Vagina (tissue), 2 donors: ENCODE results near the gene SRRD. TPM values are rescaled to one million over a fixed set of nuclear protein-coding genes. Genes with fewer than 3 reads are reported as not detected.

Experiments used
- DNase-seq, 2 donors: peaks; one replicate each; pipeline ENCODE4 v3.0.0-alpha.2; 2017; ENCODE audit errors: extremely low spot score in 2 of 2
- H3K27ac ChIP-seq: fragments of 200-600 bp; sonication (generic); one replicate; pipeline ENCODE4 v1.5.1; 2019
- H3K27me3 ChIP-seq: fragments of 200-600 bp; sonication (generic); one replicate; pipeline ENCODE4 v1.5.1; 2019
- H3K36me3 ChIP-seq, 2 donors: fragments of 200-600 bp; sonication (generic); one replicate each; pipeline ENCODE4 v1.5.1; 2017 to 2019
- H3K4me1 ChIP-seq: fragments of 200-600 bp; sonication (generic); one replicate; pipeline ENCODE4 v1.5.1; 2019
- H3K4me3 ChIP-seq, 2 donors: fragments of 200-600 bp; sonication (generic); 1 replicate in 1 of 2; 2 replicates in 1 of 2; pipeline ENCODE4 v1.5.1; 2016 to 2019
- H3K9me3 ChIP-seq: fragments of 200-600 bp; sonication (generic); one replicate; pipeline ENCODE4 v1.5.1; 2019
- CTCF ChIP-seq, 3 experiments: fragments of 450-650 bp in 2 of 3; fragments of 200-600 bp in 1 of 3; sonication (generic) in 1 of 3; IDR thresholded peaks; one replicate each; pipeline ENCODE4 v1.5.1; 2017 to 2019; ENCODE audit warnings: antibody characterized with exemption in 3 of 3, mild to moderate bottlenecking in 2 of 3, moderate library complexity in 2 of 3
- POLR2A ChIP-seq, 2 donors: fragments of 450-650 bp; IDR thresholded peaks; one replicate each; pipeline ENCODE4 v1.6.1; 2017; ENCODE audit warnings: antibody characterized with exemption in 2 of 2, mild to moderate bottlenecking in 2 of 2, moderate library complexity in 2 of 2
- POLR2AphosphoS5 ChIP-seq, 2 donors: sonication (generic); formaldehyde crosslinking; IDR thresholded peaks; one replicate each; pipeline ENCODE4 v1.9.0; 2017; ENCODE audit warnings: antibody characterized with exemption in 2 of 2, mild to moderate bottlenecking in 2 of 2, low read depth in 1 of 2; ENCODE audit not compliant: insufficient read depth in 1 of 2
- intact Hi-C: fragments of 100-400 bp; cut with DNase I; formaldehyde crosslinking; loops from one replicate; pipeline ENCODE4 v1.15.1; 2023
- total RNA-seq: library from RNA; depleted of rRNA; stranded (reverse); fragments of >200 nt; gene quantifications from one replicate; pipeline ENCODE4 v1.2.3, GENCODE V29; 2016

Gene SRRD
- total RNA-seq, 1 donor from 2014 or later: 11.0 TPM

GRCh38 chr22:26487996-26488395 is 4.3 kb downstream of the SRRD start:
- Histone ChIP-seq H3K4me3 (no peak overlapping the region), H3K27ac (no peak overlapping the region), H3K4me1 (peaks cover 24% of the 10 kb centered on the region), H3K9me3 (no peaks in the 10 kb centered on the region), H3K27me3 (no peaks in the 10 kb centered on the region), H3K36me3 (peaks cover 0 to 55% of the 10 kb centered on the region in 2 donors)
- DNase-seq: no peak
- intact Hi-C loops: no loop called here
- TF ChIP-seq CTCF (IDR thresholded peaks at IDR 0.05) (no peak), POLR2AphosphoS5 (IDR thresholded peaks at IDR 0.05; ENCODE audit: insufficient read depth in 1 of 2, low read depth in 1 of 2) (no peak), POLR2A (IDR thresholded peaks at IDR 0.05) (no peak)

GRCh38 chr22:26489447-26490036 is 5.9 kb downstream of the SRRD start:
- intact Hi-C loops: no loop called here
- peaks cover 0 to 69% of the 10 kb centered on the region in 2 donors for H3K36me3 ChIP-seq
- H3K9me3 ChIP-seq: no peaks in the 10 kb centered on the region
- H3K27me3 ChIP-seq: no peaks in the 10 kb centered on the region
- H3K4me1 ChIP-seq: peaks cover 14% of the 10 kb centered on the region
- H3K4me3 ChIP-seq: no peak overlapping the region
- H3K27ac ChIP-seq: no peak overlapping the region
- no peak for TF ChIP-seq CTCF (IDR thresholded peaks at IDR 0.05)
- no peak for TF ChIP-seq POLR2A (IDR thresholded peaks at IDR 0.05)
- no peak for TF ChIP-seq POLR2AphosphoS5 (IDR thresholded peaks at IDR 0.05; ENCODE audit: insufficient read depth in 1 of 2, low read depth in 1 of 2)
- DNase-seq: no peak

GRCh38 chr22:26492220-26492619 is 8.5 kb downstream of the SRRD start:
- Histone ChIP-seq H3K36me3 (peaks cover 0 to 87% of the 10 kb centered on the region in 2 donors), H3K4me3 (no peak overlapping the region), H3K9me3 (no peaks in the 10 kb centered on the region), H3K27ac (peak overlapping the region; percentile 46), H3K27me3 (no peaks in the 10 kb centered on the region), H3K4me1 (no peaks in the 10 kb centered on the region)
- DNase-seq: no peak
- no peak for TF ChIP-seq POLR2AphosphoS5 (IDR thresholded peaks at IDR 0.05; ENCODE audit: insufficient read depth in 1 of 2, low read depth in 1 of 2)
- no peak for TF ChIP-seq CTCF (IDR thresholded peaks at IDR 0.05)
- no peak for TF ChIP-seq POLR2A (IDR thresholded peaks at IDR 0.05)
- intact Hi-C loops: no loop called here

GRCh38 chr22:26494506-26494905 is 10.8 kb downstream of the SRRD start:
- H3K27ac ChIP-seq: no peak overlapping the region
- no peak overlapping the region for H3K4me3 ChIP-seq
- no peak for DNase-seq
- peaks cover 0 to 84% of the 10 kb centered on the region in 2 donors for H3K36me3 ChIP-seq
- intact Hi-C loops: no loop called here
- no peaks in the 10 kb centered on the region for H3K27me3 ChIP-seq
- no peaks in the 10 kb centered on the region for H3K4me1 ChIP-seq
- TF ChIP-seq CTCF (IDR thresholded peaks at IDR 0.05): no peak
- no peak for TF ChIP-seq POLR2AphosphoS5 (IDR thresholded peaks at IDR 0.05; ENCODE audit: insufficient read depth in 1 of 2, low read depth in 1 of 2)
- TF ChIP-seq POLR2A (IDR thresholded peaks at IDR 0.05): no peak
- no peaks in the 10 kb centered on the region for H3K9me3 ChIP-seq

- intact Hi-C loops: no loop called here
- Histone ChIP-seq H3K27me3 (no peaks in the 10 kb centered on the region), H3K9me3 (no peaks in the 10 kb centered on the region), H3K36me3 (peaks cover 0 to 88% of the 10 kb centered on the region in 2 donors), H3K27ac (no peak overlapping the region), H3K4me3 (no peak overlapping the region), H3K4me1 (no peaks in the 10 kb centered on the region)
- no peak for TF ChIP-seq POLR2A (IDR thresholded peaks at IDR 0.05)
- no peak for TF ChIP-seq POLR2AphosphoS5 (IDR thresholded peaks at IDR 0.05; ENCODE audit: insufficient read depth in 1 of 2, low read depth in 1 of 2)
- no peak for TF ChIP-seq CTCF (IDR thresholded peaks at IDR 0.05)
- no peak for DNase-seq
Measured at GRCh38 chr22:26496456-26496855, 12.8 kb downstream of the SRRD start.
